NB4 (cell line): ENCODE data around the gene HSD17B12.
A peak's percentile ranks its signal among the peaks of the same experiment; 100 is the strongest.
"Not testable (repeated sequence)": the region's sequence is repeated elsewhere in the genome, so short reads cannot be mapped to it uniquely, and the experiment has no call there.

Experiments
- DNase-seq: peaks from one replicate; pipeline ENCODE4 v3.0.0; 2010; ENCODE audit warnings: low read depth
- H3K4me3 ChIP-seq: one replicate; pipeline ENCODE4 v1.5.1; 2011; ENCODE audit warnings: mild to moderate bottlenecking, low read depth, low read length, moderate library complexity
- CTCF ChIP-seq: IDR thresholded peaks from one replicate; pipeline ENCODE4 v1.5.1; 2012; ENCODE audit warnings: low read depth, low read length
- MYC ChIP-seq: IDR thresholded peaks from 2 replicates; pipeline ENCODE4 v1.6.1; 2011; ENCODE audit warnings: low read depth, low read length
- POLR2A ChIP-seq: IDR thresholded peaks from 2 replicates; pipeline ENCODE4 v1.6.1; 2011; ENCODE audit warnings: mild to moderate bottlenecking; ENCODE audit not compliant: insufficient read length; ENCODE audit errors: extremely low read depth
- TF ChIP-seq, protein P1 (sequence below): IDR thresholded peaks from 2 replicates; pipeline ENCODE4 v1.6.1; 2011; ENCODE audit warnings: low read depth, low read length

HSD17B12 gene

DNA sequence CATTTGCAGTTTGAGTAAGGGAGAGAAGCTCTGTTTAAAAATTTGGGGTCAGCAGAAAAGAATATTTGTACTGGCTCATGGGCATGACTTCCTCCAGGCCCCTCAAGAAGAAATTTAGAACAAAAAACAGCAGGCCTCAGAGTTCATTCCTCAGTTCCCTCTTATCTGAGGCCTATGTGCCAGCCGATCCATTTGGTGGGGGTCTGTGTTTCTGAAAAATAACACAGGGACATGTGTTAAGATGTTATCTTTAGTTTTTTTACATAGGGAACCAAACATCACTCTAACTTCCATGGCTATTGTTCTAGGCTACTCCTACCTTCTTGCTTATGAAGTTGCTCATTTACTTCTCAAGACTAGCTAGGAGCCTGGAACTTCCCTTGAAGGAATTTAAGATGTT, 16.2 kb upstream of the HSD17B12 start:
- H3K4me3 ChIP-seq, result no peak overlapping the region
- no peak for TF ChIP-seq POLR2A
- TF ChIP-seq MYC, result no peak
- TF ChIP-seq CTCF, result no peak
- TF ChIP-seq, protein P1, sequence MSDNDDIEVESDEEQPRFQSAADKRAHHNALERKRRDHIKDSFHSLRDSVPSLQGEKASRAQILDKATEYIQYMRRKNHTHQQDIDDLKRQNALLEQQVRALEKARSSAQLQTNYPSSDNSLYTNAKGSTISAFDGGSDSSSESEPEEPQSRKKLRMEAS, result no peak
- DNase-seq, result no peak

DNA sequence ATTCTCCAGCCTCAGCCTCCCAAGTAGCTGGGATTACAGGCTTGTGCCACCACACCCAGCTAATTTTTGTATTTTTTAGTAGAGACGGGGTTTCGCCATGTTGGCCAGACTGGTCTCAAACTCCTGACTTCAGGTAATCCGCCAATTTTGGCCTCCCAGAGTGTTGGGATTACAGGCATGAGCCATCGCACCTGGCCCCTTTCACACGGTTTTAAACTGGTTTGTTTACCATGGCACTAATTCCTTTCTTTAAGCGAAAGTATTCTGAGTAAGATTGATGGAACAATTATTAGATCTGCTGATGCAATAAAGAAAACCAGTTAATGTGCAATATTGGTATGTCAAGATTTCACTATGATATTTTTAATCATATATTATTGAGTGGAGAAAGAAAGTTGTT, 9.3 kb upstream of the HSD17B12 start:
- DNase-seq, H3K4me3 ChIP-seq: not testable (repeated sequence)

GRCh38 chr11:43674560-43674959, 6.0 kb upstream of the HSD17B12 start:
- H3K4me3 ChIP-seq, result no peak overlapping the region
- DNase-seq, result no peak
- no peak for TF ChIP-seq POLR2A
- no peak for TF ChIP-seq CTCF
- TF ChIP-seq, protein P1, result no peak

DNA sequence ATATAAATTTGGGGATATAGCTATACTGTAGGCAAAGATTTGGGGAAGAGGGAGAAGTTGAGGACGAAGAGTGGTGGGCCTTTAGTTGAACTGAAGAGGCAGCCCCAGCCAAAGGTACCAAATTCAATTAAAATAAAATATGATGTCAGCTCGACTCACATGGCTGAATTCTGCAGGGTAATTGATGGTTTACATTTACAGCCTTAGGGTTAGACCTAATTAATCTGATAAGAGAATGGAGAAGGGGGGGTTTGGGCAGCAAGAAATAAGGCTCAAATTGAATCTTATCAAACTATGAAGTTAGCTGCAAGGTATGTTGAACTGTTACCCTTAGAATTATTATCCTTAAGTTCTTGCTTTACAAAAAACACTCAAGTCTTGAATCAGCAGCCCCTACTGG, 3.6 kb upstream of the HSD17B12 start:
- no peak overlapping the region for H3K4me3 ChIP-seq
- DNase-seq, result no peak
- TF ChIP-seq POLR2A (no peak), CTCF (no peak), MYC (no peak)
- TF ChIP-seq, protein P1, result no peak

DNA sequence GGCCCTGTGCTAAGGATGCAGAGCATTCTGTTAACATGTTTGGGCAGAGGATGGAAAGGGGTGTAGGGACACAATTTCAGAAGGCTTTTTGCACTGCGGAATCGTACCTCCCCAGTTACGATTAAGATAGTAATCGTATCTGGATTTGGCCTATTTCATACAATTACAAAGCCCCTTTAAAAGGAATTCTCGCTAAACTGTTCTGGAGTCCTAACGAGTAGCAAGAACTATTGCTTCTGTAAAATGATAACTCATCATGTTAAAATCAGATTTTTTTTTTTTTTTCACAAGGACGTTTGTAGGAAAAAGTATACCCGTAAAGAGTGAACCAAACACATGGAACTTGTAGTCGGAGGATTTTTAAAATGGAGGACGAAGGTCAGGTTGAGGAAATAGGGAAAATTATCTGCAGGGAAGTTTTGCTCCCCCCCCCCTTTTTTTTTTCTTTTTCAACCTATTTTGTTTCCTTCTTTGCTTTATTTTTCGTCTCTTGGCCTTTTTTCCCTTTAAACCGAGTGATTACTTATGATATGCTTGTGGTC, 934 bp downstream of the HSD17B12 start:
- peak overlapping the region; percentile 98 for H3K4me3 ChIP-seq
- TF ChIP-seq MYC (no peak), CTCF (no peak), POLR2A (no peak)
- TF ChIP-seq, protein P1, result no peak
- DNase-seq, result peak; percentile 38

DNA sequence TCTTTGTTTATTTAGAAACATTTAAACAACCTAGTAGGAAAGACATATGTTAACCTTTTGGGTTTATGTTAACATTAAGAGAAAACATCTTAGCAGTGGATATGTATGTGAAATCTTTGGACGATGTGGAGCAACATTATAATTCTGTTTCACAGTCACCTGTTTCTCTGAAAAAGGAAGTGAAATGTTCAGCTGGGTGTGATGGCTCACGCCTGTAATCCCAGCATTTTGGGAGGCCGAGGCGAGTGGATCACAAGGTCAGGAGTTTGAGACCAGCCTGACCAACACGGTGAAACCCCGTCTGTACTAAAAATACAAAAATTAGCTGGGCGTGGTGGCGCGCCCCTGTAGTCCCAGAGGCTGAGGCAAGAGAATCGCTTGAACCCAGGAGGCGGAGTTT, 1.5 kb downstream of the HSD17B12 start:
- H3K4me3 ChIP-seq, result peak overlapping the region; percentile 98
- DNase-seq, result peak; percentile 27

- H3K4me3 ChIP-seq, result no peak overlapping the region
- TF ChIP-seq MYC, result no peak
- peak; percentile 20 for DNase-seq
Observed at GRCh38 chr11:43685440-43685839, 4.9 kb downstream of the HSD17B12 start.

- H3K4me3 ChIP-seq, result no peak overlapping the region
- TF ChIP-seq POLR2A (no peak), CTCF (no peak), MYC (no peak)
- TF ChIP-seq, protein P1, result no peak
- no peak for DNase-seq
Observed at GRCh38 chr11:43686207-43686606, 5.7 kb downstream of the HSD17B12 start.
